HepG2 (cell line): ENCODE data around the gene LRTM2.

Experiments
- AFF4 ChIP-seq: sonication (generic); formaldehyde crosslinking; IDR thresholded peaks from 2 replicates; pipeline ENCODE4 v1.4.0; 2020; ENCODE audit warnings: missing genetic modification reagents
- ARNT ChIP-seq: fragments of 450-650 bp; IDR thresholded peaks from 2 replicates; pipeline ENCODE4 v1.6.1; 2017
- CREB1 ChIP-seq, 2 experiments: fragments of 450-650 bp in 1 of 2; IDR thresholded peaks; 2 replicates each; pipeline ENCODE4 v1.6.1; 2016 to 2017; ENCODE audit warnings: control low read depth in 1 of 2, mild to moderate bottlenecking in 1 of 2, missing compliant biosample characterization in 1 of 2, missing genetic modification characterization in 1 of 2
- HMGA1 ChIP-seq: sonication (generic); formaldehyde crosslinking; conservative IDR thresholded peaks from 2 replicates; pipeline ENCODE4 v1.4.0; 2020; ENCODE audit warnings: missing genetic modification reagents
- PBX3 ChIP-seq: sonication (generic); formaldehyde crosslinking; IDR thresholded peaks from 2 replicates; pipeline ENCODE4 v1.8.1; 2023; ENCODE audit warnings: missing genetic modification reagents, inconsistent platforms, borderline replicate concordance
- POLR2A ChIP-seq, 2 experiments: IDR thresholded peaks; 2 replicates each; pipeline ENCODE4 v1.6.1; 2011; ENCODE audit warnings: low read depth in 2 of 2, low read length in 2 of 2, mild to moderate bottlenecking in 1 of 2, moderate library complexity in 1 of 2; ENCODE audit not compliant: insufficient read depth in 1 of 2
- RAD21 ChIP-seq: fragments of 450-650 bp; formaldehyde crosslinking; IDR thresholded peaks from 2 replicates; pipeline ENCODE4 v1.5.0; 2020; ENCODE audit warnings: mild to moderate bottlenecking
- ZNF792 ChIP-seq: IDR thresholded peaks from 2 replicates; pipeline ENCODE4 v1.6.1; 2016

- TF ChIP-seq POLR2A (IDR thresholded peaks at IDR 0.05; ENCODE audit: insufficient read depth in 1 of 2, low read depth in 2 of 2, low read length in 2 of 2) (no peak), CREB1 (IDR thresholded peaks at IDR 0.05) (no peak), CREB1 (CRISPR knock-in tag; IDR thresholded peaks at IDR 0.05) (no peak), PBX3 (CRISPR knock-in tag) (no peak), ARNT (no peak), HMGA1 (no peak), RAD21 (CRISPR knock-in tag) (no peak), ZNF792 (CRISPR knock-in tag) (no peak), AFF4 (no peak)
These were observed 49.7 kb downstream of the LRTM2 start for GRCh38 chr12:1870086-1870485.
